Kidney epithelial cell (primary cell): ENCODE results near the gene ARMC10. TPM values are rescaled to one million over a fixed set of nuclear protein-coding genes. Genes with fewer than 3 reads are reported as not detected.
"Not testable (repeated sequence)": the region's sequence is repeated elsewhere in the genome, so short reads cannot be mapped to it uniquely, and the experiment has no call there.

ENCODE experiments used
- DNase-seq: peaks from one replicate; pipeline ENCODE4 v3.0.0-alpha.2; 2010; ENCODE audit warnings: low read depth
- H3K27me3 ChIP-seq: 2 replicates; pipeline ENCODE4 v1.6.0; 2011; ENCODE audit warnings: low read length; ENCODE audit not compliant: control insufficient read depth, insufficient read depth
- H3K36me3 ChIP-seq: 2 replicates; pipeline ENCODE4 v1.5.1; 2011; ENCODE audit warnings: low read length; ENCODE audit not compliant: control insufficient read depth, insufficient read depth
- H3K4me3 ChIP-seq: 2 replicates; pipeline ENCODE4 v1.5.1; 2011; ENCODE audit warnings: low read depth, mild to moderate bottlenecking, control low read depth, low read length
- CTCF ChIP-seq: IDR thresholded peaks from 2 replicates; pipeline ENCODE4 v1.5.1; 2011; ENCODE audit warnings: mild to moderate bottlenecking, moderate library complexity, low read length, control low read depth, inconsistent platforms; ENCODE audit not compliant: insufficient read depth, poor library complexity, severe bottlenecking
- total RNA-seq: library from RNA; depleted of rRNA; stranded (reverse); fragments of >200 nt; gene quantifications from 2 replicates; pipeline ENCODE4 v1.2.3, GENCODE V29; 2015

ARMC10 gene
- 26.4 and 34.7 TPM in 2 replicates for total RNA-seq

- TF ChIP-seq CTCF, result no peak
- no peaks in the 10 kb centered on the region for H3K27me3 ChIP-seq
- no peaks in the 10 kb centered on the region for H3K36me3 ChIP-seq
- DNase-seq, result peak; percentile 67
- H3K4me3 ChIP-seq, result peak within 1 kb of the TSS; percentile 92
These were observed at the start of gene ARMC10, which contains the start of gene FBXL13 for GRCh38 chr7:103074519-103075336. Gene ARMC10, plus strand, starts transcription at chr7:103075140. Its CDS starts 133 bp downstream, at chr7:103075273. Gene FBXL13, minus strand, starts transcription at chr7:103074796.

- TF ChIP-seq CTCF, result no peak
- Histone ChIP-seq H3K27me3 (no peaks in the 10 kb centered on the region), H3K36me3 (no peaks in the 10 kb centered on the region), H3K4me3 (no peak overlapping the region)
- no peak for DNase-seq
These were observed 49.6 kb upstream of the ARMC10 start for GRCh38 chr7:103025341-103025740.

GRCh38 chr7:103031024-103031423, 43.9 kb upstream of the ARMC10 start:
- no peak for DNase-seq
- Histone ChIP-seq H3K36me3 (no peaks in the 10 kb centered on the region), H3K4me3 (no peak overlapping the region), H3K27me3 (no peaks in the 10 kb centered on the region)
- no peak for TF ChIP-seq CTCF

GRCh38 chr7:103031781-103032180, 43.2 kb upstream of the ARMC10 start:
- Histone ChIP-seq H3K36me3 (no peaks in the 10 kb centered on the region), H3K4me3 (no peak overlapping the region), H3K27me3 (no peaks in the 10 kb centered on the region)
- TF ChIP-seq CTCF, result no peak
- no peak for DNase-seq

GRCh38 chr7:103034318-103034717, 40.6 kb upstream of the ARMC10 start:
- DNase-seq, H3K4me3 ChIP-seq, H3K36me3 ChIP-seq, H3K27me3 ChIP-seq: not testable (repeated sequence)

- Histone ChIP-seq H3K27me3 (no peaks in the 10 kb centered on the region), H3K36me3 (no peaks in the 10 kb centered on the region), H3K4me3 (no peak overlapping the region)
- no peak for DNase-seq
- no peak for TF ChIP-seq CTCF
These were observed 37.5 kb upstream of the ARMC10 start for GRCh38 chr7:103037476-103037822.

GRCh38 chr7:103037823-103038739, 36.9 kb upstream of the ARMC10 start:
- not testable (repeated sequence) for H3K27me3 ChIP-seq, H3K36me3 ChIP-seq, DNase-seq, H3K4me3 ChIP-seq

- H3K27me3 ChIP-seq, H3K4me3 ChIP-seq, DNase-seq, H3K36me3 ChIP-seq: not testable (repeated sequence)
These were observed 33.1 kb upstream of the ARMC10 start for GRCh38 chr7:103041815-103042214.
